ENCODE measurements around the gene ANXA2R.
"Not testable (repeated sequence)": the region's sequence is repeated elsewhere in the genome, so short reads cannot be mapped to it uniquely, and the experiment has no call there.

Gene ANXA2R, protein sequence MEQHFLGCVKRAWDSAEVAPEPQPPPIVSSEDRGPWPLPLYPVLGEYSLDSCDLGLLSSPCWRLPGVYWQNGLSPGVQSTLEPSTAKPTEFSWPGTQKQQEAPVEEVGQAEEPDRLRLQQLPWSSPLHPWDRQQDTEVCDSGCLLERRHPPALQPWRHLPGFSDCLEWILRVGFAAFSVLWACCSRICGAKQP

DNA sequence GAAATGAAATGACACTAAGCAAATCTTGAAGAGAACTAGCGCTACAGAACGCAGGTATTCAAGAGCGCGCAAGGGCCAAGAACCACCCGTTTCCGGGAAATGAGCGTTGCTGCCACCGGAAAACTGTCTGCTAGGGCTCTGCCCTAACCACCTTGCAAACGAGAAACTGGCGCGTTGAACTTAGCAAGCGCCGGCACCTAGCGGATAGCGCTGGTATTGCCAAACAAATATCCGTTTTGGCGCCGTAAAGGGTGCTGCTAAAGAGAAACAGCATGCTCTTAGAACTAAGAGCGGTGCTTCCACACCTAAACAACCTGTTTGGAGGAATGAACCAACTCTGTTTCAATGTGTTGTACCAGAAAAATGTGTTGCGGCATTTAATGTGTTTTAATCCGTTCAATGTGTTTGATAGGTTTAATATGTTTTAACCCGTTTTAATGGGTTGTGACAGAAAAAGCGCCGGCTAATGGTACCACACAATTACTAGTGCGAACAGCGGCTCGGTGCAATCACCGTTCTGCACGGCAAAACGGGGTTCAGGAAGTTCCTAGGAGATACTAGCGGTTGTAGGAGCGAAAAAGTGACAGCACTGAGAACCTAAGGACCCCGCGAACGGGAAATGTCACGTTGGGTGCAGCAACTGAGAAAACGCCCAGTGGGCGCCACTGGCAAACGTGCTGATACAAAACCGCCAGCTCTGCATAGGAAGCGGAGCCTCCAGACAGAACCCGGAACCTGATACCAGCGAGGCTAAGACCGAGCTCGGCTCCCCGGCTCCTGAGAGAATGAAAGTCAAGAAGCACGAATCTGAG is at the start of gene ANXA2R:
TSS of gene ANXA2R (minus strand) at position 33 of the 812 bp plus-strand sequence. CDS start 273 bp downstream, outside the sequence.
- H3K4me3 ChIP-seq (ENCODE audit: low read length), result peak within 1 kb of the TSS; percentile 68
- no peak for TF ChIP-seq ZNF274 (IDR thresholded peaks at IDR 0.05; ENCODE audit: low read depth, low read length)

DNA sequence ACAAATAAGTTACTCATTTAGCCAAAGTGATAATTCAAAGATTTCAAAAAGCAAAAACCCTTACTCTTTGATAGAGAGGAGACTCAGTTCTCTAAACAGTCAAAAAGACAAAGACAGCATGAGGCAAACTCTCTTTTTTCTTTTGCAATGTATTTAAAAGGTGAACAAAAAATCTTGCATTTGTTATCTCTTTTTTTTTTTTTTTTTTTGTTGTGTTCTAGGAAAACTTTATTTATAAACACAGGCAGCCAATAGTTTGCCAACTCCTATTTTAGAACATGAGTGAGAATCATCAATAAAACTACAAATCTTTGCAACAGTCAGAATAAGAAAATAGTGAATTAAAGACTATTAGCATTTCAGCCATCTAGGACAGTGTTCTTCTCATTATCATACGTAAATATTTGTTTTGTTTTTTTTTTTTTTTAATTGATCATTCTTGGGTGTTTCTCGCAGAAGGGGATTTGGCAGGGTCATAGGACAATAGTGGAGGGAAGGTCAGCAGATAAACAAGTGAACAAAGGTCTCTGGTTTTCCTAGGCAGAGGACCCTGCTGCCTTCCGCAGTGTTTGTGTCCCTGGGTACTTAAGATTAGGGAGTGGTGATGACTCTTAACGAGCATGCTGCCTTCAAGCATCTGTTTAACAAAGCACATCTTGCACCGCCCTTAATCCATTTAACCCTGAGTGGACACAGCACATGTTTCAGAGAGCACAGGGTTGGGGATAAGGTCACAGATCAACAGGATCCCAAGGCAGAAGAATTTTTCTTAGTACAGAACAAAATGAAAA is 46.2 kb upstream of the ANXA2R start:
- not testable (repeated sequence) for H3K4me3 ChIP-seq (ENCODE audit: low read length)

DNA sequence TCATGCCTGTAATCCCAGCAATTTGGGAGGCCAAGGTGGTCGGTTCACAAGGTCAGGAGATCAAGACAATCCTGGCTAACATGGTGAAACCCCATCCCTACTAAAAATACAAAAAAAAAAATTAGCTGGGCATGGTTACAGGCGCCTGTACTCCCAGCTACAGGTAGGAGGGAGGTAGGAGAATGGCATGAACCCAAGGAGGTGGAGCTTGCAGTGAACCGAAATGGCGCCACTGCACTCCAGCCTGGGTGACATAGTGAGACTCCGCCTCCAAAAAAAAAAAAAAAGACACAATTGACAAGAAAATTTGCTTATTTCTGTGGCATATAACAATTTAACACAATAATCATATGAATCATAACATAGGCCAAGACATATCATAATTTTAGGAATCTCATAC is 45.3 kb upstream of the ANXA2R start:
- no peak for TF ChIP-seq ZNF274 (IDR thresholded peaks at IDR 0.05; ENCODE audit: low read depth, low read length)
- H3K4me3 ChIP-seq (ENCODE audit: low read length), result no peak overlapping the region

DNA sequence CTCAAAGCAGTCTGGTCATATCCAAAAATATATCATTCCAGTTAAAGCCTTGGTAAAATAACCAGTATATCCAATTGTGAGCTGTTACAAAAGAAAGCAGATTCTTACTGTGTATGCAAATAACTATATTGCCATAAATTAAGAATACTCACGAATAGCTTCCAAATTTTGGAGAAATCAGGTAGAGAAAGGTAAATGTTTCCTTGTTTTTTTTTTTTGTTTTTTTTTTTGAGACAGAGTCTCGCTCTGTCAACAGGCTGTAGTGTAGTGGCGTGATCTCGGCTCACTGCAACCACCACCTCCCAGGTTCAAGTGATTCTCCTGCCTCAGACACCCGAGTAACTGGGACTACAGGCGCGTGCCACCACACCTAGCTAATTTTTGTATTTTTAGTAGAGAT is 44.3 kb upstream of the ANXA2R start:
- H3K4me3 ChIP-seq (ENCODE audit: low read length), result not testable (repeated sequence)

DNA sequence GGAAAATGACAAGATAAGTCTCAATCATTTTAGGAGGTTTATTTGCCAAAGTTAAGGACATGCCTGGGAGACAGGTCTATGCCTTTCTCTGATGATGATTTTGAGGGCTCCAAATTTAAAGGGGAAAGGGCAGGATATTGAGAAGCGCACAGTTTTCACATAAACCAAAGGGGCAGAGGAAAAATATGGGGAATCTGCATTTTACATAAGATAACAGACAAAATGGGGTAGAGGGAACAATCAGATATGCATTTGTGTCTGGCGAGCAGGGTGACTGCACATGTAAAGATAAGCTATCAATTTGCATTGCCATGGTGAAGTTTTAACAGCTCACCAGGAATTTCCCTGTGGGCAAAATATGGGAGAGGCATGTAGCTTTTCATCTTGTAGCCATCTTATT is 41.2 kb upstream of the ANXA2R start:
- H3K4me3 ChIP-seq (ENCODE audit: low read length), result not testable (repeated sequence)

DNA sequence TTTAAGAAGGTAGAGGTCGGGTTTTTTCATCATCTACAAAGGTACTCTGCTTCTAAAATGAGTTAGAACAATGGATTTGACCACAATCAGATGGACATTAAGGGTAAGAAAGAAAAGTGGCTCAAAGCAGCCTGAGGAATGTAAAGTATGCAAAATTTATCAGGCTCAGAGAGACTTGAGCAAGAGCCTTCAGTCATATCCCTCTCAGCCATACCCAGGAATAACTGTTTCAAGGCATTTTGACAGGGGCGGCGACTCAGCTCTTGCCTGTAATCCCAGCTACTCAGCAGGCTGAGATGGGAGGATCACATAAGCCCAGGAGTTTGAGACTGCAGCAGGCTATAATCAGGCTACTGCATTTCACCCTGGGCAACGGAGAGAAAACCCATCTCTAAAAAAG is 38.8 kb upstream of the ANXA2R start:
- no peak for TF ChIP-seq ZNF274 (IDR thresholded peaks at IDR 0.05; ENCODE audit: low read depth, low read length)
- no peak overlapping the region for H3K4me3 ChIP-seq (ENCODE audit: low read length)

DNA sequence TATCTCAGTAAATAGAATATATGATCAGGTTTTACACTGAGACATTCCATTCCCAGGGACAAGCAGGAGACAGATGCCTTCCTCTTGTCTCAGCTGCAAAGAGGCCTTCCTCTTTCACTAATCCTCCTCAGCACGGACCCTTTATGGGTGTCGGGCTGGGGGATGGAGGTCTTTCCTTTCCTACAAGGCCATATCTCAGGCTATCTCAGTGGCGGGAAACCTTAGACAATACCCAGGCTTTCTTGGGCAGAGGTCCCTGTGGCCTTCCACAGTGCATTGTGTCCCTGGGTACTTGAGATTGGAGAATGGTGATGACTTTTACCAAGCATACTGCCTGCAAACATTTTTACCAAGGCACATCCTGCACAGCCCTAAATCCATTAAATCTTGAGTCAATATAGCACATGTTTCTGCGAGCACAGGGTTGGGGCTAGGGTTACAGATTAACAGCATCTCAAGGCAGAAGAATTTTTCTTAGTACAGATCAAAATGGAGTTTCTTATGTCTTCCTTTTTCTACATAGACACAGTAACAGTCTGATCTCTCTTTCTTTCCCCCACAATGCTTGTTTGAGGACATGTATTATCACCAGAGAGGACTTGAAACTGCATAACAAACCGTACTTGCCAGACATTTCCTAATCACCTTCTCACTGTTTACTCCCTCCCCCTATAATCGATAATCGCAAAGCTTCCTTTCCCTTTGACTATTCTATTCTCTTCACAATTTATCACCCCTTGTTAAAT is 37.5 kb upstream of the ANXA2R start:
- H3K4me3 ChIP-seq (ENCODE audit: low read length), result not testable (repeated sequence)

DNA sequence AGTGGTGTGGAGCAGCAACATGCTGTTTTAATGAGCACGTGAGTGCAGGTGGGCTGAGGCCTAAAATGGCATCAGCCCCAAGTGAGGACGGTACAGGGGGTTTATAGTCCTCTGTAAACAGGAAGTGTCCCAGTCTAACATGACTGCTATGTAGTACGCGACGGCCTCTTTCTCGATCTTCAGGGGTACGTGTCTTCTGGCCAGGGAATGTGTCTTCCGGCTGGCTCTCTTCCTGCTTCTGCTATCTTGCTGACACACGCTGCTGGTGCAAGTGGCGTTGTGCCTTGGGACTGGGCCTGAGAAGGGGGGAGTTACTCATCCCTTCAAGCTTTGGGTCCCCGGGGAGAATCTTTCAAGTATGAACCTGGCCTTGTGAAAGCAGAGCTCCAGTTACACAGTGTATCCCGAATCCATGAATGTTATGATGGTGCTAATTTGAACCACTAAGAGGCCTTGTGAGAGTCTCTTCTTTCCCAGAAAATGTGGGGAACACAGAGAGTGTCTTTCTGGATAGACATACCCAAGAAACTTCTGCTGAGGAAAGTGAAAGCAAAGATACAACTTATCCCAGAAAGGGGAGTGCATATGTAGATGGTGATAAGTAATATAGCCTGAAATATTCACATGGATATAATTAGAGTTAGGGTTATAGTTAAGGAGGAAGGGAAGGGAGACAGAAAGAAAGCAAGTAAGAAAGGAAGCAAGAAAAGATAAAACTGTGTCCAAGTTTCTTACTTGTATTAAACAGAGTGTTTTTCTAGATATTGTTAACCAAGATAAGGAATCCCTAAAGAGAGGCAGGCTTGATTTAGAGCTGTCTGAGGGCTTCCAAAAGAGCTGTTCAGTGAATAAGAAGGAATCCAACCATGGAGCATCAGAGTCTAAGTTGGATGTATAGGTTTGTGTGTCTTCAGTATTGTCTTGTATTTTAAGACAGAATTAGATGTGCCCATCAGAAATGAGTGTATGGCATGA is 35.5 kb upstream of the ANXA2R start:
- TF ChIP-seq ZNF274 (IDR thresholded peaks at IDR 0.05; ENCODE audit: low read depth, low read length), result no peak
- no peak overlapping the region for H3K4me3 ChIP-seq (ENCODE audit: low read length)

DNA sequence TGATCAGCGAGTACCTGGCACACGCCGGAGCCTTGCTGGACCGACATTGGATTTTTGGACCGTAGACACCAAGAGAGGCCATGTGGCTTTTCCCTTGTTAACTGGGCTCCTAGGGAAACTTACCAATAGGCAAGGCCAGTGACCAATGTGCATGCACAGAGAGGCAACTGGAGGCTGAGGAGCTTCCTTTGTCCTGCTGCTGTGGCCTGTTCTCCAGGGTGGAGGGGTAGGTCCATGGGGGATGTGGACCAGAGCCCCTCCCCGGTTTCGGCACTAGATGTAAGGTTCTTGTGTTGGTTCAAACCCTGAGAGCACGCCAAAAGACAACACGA is 34.8 kb upstream of the ANXA2R start:
- H3K4me3 ChIP-seq (ENCODE audit: low read length), result no peak overlapping the region
- no peak for TF ChIP-seq ZNF274 (IDR thresholded peaks at IDR 0.05; ENCODE audit: low read depth, low read length)

DNA sequence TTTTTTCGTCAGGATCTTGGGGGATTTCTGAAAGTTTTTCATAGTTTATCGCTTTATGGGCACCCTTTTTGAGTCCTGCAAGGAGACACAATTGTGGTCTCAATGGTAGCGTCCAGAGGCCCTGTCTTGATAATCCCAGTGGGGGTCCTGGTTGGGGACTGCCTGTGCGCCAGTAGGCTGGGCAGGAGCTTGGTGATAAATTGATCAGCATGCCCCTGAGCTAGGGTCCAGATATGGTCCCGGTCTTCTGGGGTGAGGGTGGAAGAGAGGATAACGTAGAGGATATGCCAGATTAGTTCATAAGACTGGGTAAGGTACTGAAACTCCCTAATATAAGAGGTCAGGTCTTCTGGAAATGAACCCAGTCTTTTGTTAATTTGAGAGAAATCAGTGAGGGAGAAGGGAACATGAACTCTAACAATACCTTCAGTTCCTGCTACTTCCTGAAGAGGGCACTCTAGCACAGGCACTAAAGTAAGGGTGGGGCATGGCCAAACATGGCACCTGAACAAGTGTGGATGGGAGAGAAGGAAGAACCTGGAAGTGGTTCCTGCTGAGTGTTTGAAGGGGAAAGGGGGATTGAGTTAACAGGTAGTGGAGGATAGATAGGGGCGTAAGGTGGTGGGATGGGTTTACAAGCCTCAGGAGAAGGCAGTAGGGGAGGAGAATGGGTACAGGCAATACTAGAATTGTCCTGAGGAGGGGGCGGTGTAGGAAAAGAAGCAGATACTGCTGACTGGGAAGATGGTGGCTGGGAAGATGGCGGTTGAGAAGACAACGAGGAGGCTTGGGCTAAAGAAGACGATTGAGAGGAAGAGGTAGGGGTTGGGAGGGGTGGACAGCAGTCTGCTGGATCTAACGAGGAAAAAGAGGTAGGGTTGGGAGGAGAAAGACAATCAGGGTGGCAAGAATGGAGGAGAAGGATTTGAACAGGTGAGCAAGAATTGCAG is 33.8 kb upstream of the ANXA2R start:
- TF ChIP-seq ZNF274 (IDR thresholded peaks at IDR 0.05; ENCODE audit: low read depth, low read length), result no peak
- H3K4me3 ChIP-seq (ENCODE audit: low read length), result no peak overlapping the region

DNA sequence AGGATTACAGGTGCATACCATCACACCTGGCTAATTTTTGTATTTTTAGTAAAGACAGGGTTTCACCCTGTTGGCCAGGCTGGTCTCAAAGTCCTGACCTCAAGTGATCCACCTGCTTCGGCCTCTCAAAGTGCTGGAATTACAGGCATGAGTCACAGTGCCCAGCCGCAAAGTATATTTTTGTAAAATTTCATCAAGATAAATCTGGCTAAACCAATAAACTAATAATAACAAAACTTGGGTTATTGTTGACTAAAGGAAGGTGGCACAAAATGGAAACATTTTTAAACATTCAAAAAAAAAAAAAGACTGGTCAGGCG is 29.2 kb upstream of the ANXA2R start:
- H3K4me3 ChIP-seq (ENCODE audit: low read length), result peak overlapping the region; percentile 70; the same call in 1 of the 2 replicates

DNA sequence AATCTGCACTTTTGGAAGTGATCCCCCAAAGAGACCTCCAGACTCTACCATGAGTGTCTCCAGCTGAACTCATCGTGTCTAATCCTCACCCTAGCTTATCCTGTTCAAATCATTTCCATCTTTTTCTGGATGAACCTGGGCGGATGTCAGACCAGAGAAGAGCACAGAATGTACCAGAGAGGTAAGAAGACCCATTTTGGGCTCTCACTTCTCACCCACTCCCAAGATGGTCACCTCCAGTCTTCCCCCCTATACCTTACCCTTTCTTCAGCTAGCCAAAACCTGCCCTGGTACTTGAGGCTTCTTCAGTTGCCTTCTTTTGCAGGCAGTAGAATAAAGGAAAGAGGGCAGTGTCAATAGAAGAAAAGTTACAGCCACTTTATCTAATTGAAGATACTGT is 27.9 kb upstream of the ANXA2R start:
- no peak for TF ChIP-seq ZNF274 (IDR thresholded peaks at IDR 0.05; ENCODE audit: low read depth, low read length)
- H3K4me3 ChIP-seq (ENCODE audit: low read length), result peak overlapping the region; percentile 70
